Liver (tissue), 10 donors: Measurements from ENCODE around the gene RASL12. TPM values are rescaled to one million over a fixed set of nuclear protein-coding genes. Genes with fewer than 3 reads are reported as not detected.

ENCODE experiments used
- DNase-seq: peaks from one replicate; pipeline ENCODE4 v3.0.0-alpha.2; 2017; ENCODE audit warnings: low spot score
- H3K27ac ChIP-seq, 2 donors: one replicate each; pipeline ENCODE4 v1.7.0; 2013; ENCODE audit warnings: inconsistent platforms in 2 of 2, low read length in 2 of 2, control low read depth in 1 of 2, low read depth in 1 of 2, mild to moderate bottlenecking in 1 of 2
- H3K27me3 ChIP-seq, 4 donors: one replicate each; pipeline versions ENCODE4 v1.6.1 to v1.7.0; 2013; ENCODE audit warnings: low read length in 3 of 4, inconsistent platforms in 1 of 4, mild to moderate bottlenecking in 1 of 4, moderate library complexity in 1 of 4; ENCODE audit not compliant: control insufficient read depth in 4 of 4, insufficient read depth in 4 of 4
- H3K36me3 ChIP-seq, 4 donors: one replicate each; pipeline versions ENCODE4 v1.6.1 to v1.7.0; 2013; ENCODE audit warnings: low read length in 3 of 4, mild to moderate bottlenecking in 3 of 4, low read depth in 1 of 4, moderate library complexity in 1 of 4; ENCODE audit not compliant: control insufficient read depth in 4 of 4, insufficient read depth in 3 of 4
- H3K4me1 ChIP-seq, 4 donors: one replicate each; pipeline versions ENCODE4 v1.6.1 to v1.7.0; 2013; ENCODE audit warnings: low read length in 3 of 4, mild to moderate bottlenecking in 3 of 4, moderate library complexity in 1 of 4; ENCODE audit not compliant: control insufficient read depth in 4 of 4, insufficient read depth in 4 of 4
- H3K4me3 ChIP-seq, 3 donors: one replicate each; pipeline versions ENCODE4 v1.6.1 to v1.7.0; 2013; ENCODE audit warnings: low read length in 3 of 3, control low read depth in 1 of 3, low read depth in 1 of 3, mild to moderate bottlenecking in 1 of 3
- H3K9ac ChIP-seq, 2 donors: one replicate each; pipeline ENCODE4 v1.7.0; 2013; ENCODE audit warnings: low read length in 2 of 2, mild to moderate bottlenecking in 2 of 2, moderate library complexity in 2 of 2, control low read depth in 1 of 2, low read depth in 1 of 2
- H3K9me3 ChIP-seq, 4 donors: one replicate each; pipeline versions ENCODE4 v1.6.1 to v1.7.0; 2013; ENCODE audit warnings: low read length in 3 of 4; ENCODE audit not compliant: control insufficient read depth in 4 of 4
- ATF3 ChIP-seq: IDR thresholded peaks from 2 replicates; pipeline ENCODE4 v1.6.1; 2016; ENCODE audit warnings: antibody characterized with exemption
- CTCF ChIP-seq: fragments of 150-350 bp; IDR thresholded peaks from 2 replicates; pipeline ENCODE4 v1.5.1; 2017; ENCODE audit warnings: improper control_type of control experiment, low read depth, low read length; ENCODE audit not compliant: missing input control
- FOXA2 ChIP-seq: IDR thresholded peaks from 2 replicates; pipeline ENCODE4 v1.6.1; 2016; ENCODE audit warnings: antibody characterized with exemption
- HNF4A ChIP-seq, 2 donors: conservative IDR thresholded peaks; 2 replicates each; pipeline ENCODE4 v1.6.1; 2016; ENCODE audit warnings: antibody characterized with exemption in 2 of 2, mild to moderate bottlenecking in 2 of 2
- HNF4G ChIP-seq: IDR thresholded peaks from 2 replicates; pipeline ENCODE4 v1.6.1; 2016; ENCODE audit warnings: antibody characterized with exemption
- NR2F2 ChIP-seq: IDR thresholded peaks from 2 replicates; pipeline ENCODE4 v1.6.1; 2016; ENCODE audit warnings: antibody characterized with exemption
- RXRA ChIP-seq, 2 donors: IDR thresholded peaks; 2 replicates each; pipeline ENCODE4 v1.6.1; 2017 to 2018; ENCODE audit warnings: antibody characterized with exemption in 2 of 2, mild to moderate bottlenecking in 1 of 2
- ZBTB33 ChIP-seq: IDR thresholded peaks from 2 replicates; pipeline ENCODE4 v1.6.1; 2016; ENCODE audit warnings: antibody characterized with exemption
- WGBS: extraction: QIAGEN DNeasy Blood & Tissue Kit; methylation state at CpG from one replicate; pipeline ENCODE4 v1.1.7; 2013; 5-methylcytosine and 5-hydroxymethylcytosine counted together
- polyA plus RNA-seq, 2 donors: library from polyadenylated mRNA; stranded (reverse) in 1 of 2; unstranded in 1 of 2; fragments of 200-250 nt in 1 of 2; fragments of >200 nt in 1 of 2; fragmentation: Nextera tagmentation in 1 of 2; extraction: Ambion mirVana in 1 of 2; gene quantifications; one replicate each; pipeline versions ENCODE4 v1.2.1 to v1.2.3, GENCODE V29; 2013 to 2015
- small RNA-seq: library from RNA; depleted of rRNA; stranded (forward); fragments of <200 nt; gene quantifications from one replicate; pipeline ENCODE3, GENCODE V24; 2014
- total RNA-seq, 2 donors: library from RNA; depleted of rRNA; stranded (reverse); fragments of >200 nt; gene quantifications; one replicate each; pipeline ENCODE4 v1.2.3, GENCODE V29; 2014
- TF ChIP-seq, protein P1 (sequence below): IDR thresholded peaks from 2 replicates; pipeline ENCODE4 v1.6.1; 2016; ENCODE audit warnings: antibody characterized with exemption
- donor health status: healthy.
- donor health status: healthy.
- donor health status: healthy.
- donor health status: healthy.
- donor health status: healthy.

RASL12 gene
- total and polyA plus RNA-seq, 4 donors, result 0.50 to 0.92 (median 0.63) TPM

DNA sequence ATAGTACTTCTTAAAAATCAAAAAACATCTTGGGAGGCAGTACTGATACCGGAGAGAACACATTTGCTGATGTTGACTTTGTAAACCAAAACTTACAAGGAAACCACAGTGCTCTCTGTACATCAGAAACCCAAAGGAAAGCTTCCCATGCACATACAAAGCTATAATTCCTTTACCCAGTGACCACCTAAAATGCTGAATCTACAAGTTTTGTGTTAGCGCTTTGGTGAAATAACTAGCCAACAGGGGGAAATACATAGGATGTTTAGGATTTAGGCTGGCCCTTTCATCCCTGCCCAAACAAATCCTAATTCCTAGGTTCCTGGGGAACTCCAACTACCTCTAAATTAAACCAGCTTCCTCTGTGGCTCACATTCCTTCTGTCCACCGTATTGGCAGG, 62.8 kb downstream of the RASL12 start:
- Histone ChIP-seq H3K4me3 (no peak overlapping the region), H3K27ac (no peak overlapping the region), H3K4me1 (no peaks in the 10 kb centered on the region), H3K9me3 (no peaks in the 10 kb centered on the region), H3K9ac (no peak overlapping the region), H3K27me3 (no peaks in the 10 kb centered on the region), H3K36me3 (peaks cover 2 to 17% (median 7%) of the 10 kb centered on the region in 4 donors)
- TF ChIP-seq ZBTB33 (no peak), CTCF (no peak), NR2F2 (no peak), HNF4A (conservative IDR thresholded peaks at IDR 0.05) (no peak), RXRA (IDR thresholded peaks at IDR 0.05) (no peak), ATF3 (no peak), FOXA2 (no peak), HNF4G (no peak)
- TF ChIP-seq, protein P1, sequence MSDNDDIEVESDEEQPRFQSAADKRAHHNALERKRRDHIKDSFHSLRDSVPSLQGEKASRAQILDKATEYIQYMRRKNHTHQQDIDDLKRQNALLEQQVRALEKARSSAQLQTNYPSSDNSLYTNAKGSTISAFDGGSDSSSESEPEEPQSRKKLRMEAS, result no peak
- DNase-seq, result no peak
- 94% methylated on average over 3 of the region's 3 CpGs for WGBS

Small RNA genes within 50 kb of the gene (small RNA-seq; reads per million reads assigned to genes)
- gene AC013553.1, result not detected

Other genes starting within 250 kb of the RASL12 start
- 1 to 10 TPM in 1 of 2 donors, under 1 TPM in 1; 0.42 to 7.3 TPM for gene PIF1, start 242.3 kb downstream of the RASL12 start, total RNA-seq
- under 1 TPM; 0.61 to 0.67 TPM for gene PIF1, start 242.3 kb downstream of the RASL12 start, polyA plus RNA-seq
- 10 to 100 TPM; 10.2 to 11.3 TPM for gene PLEKHO2, start 226.1 kb downstream of the RASL12 start, total RNA-seq
- gene PLEKHO2, start 226.1 kb downstream of the RASL12 start, polyA plus RNA-seq, result 1 to 10 TPM; 2.0 to 6.9 TPM
- gene ANKDD1A, start 156.1 kb downstream of the RASL12 start, total RNA-seq, result 1 to 10 TPM in 1 of 2 donors, under 1 TPM in 1; 0.65 to 1.0 TPM
- under 1 TPM; 0.32 to 0.53 TPM for gene ANKDD1A, start 156.1 kb downstream of the RASL12 start, polyA plus RNA-seq
- 10 to 100 TPM; 27.4 to 43.2 TPM for gene SPG21, start 78.1 kb downstream of the RASL12 start, total RNA-seq
- gene SPG21, start 78.1 kb downstream of the RASL12 start, polyA plus RNA-seq, result 10 to 100 TPM; 39.2 to 50.7 TPM
- gene MTFMT, start 38.4 kb downstream of the RASL12 start, total RNA-seq, result 10 to 100 TPM in 1 of 2 donors, 1 to 10 TPM in 1; 6.8 to 14.7 TPM
- gene MTFMT, start 38.4 kb downstream of the RASL12 start, polyA plus RNA-seq, result 1 to 10 TPM; 8.1 to 8.7 TPM
- 1 to 10 TPM in 1 of 2 donors, under 1 TPM in 1; 0.25 to 2.1 TPM for gene SLC51B, start 22.6 kb downstream of the RASL12 start, total RNA-seq
- 1 to 10 TPM in 1 of 2 donors, under 1 TPM in 1; 0.33 to 1.9 TPM for gene SLC51B, start 22.6 kb downstream of the RASL12 start, polyA plus RNA-seq
- not detected for gene KBTBD13, start 8.8 kb upstream of the RASL12 start, total RNA-seq
- not detected for gene KBTBD13, start 8.8 kb upstream of the RASL12 start, polyA plus RNA-seq
- gene UBAP1L, start 47.2 kb upstream of the RASL12 start, total RNA-seq, result 1 to 10 TPM in 1 of 2 donors, under 1 TPM in 1; 0.79 to 6.9 TPM
- gene UBAP1L, start 47.2 kb upstream of the RASL12 start, polyA plus RNA-seq, result 1 to 10 TPM in 1 of 2 donors, under 1 TPM in 1; 0.57 to 1.0 TPM
- gene PDCD7, start 65.8 kb upstream of the RASL12 start, total RNA-seq, result 1 to 10 TPM; 8.5 to 9.5 TPM
- 1 to 10 TPM; 3.0 to 4.9 TPM for gene PDCD7, start 65.8 kb upstream of the RASL12 start, polyA plus RNA-seq
- 10 to 100 TPM; 39.0 to 79.4 TPM for gene CLPX, start 117.4 kb upstream of the RASL12 start, total RNA-seq
- 10 to 100 TPM; 24.8 to 43.1 TPM for gene CLPX, start 117.4 kb upstream of the RASL12 start, polyA plus RNA-seq
- gene CILP, start 143.5 kb upstream of the RASL12 start, total RNA-seq, result 1 to 10 TPM in 1 of 2 donors, under 1 TPM in 1; 0.28 to 2.6 TPM
- under 1 TPM; 0.36 to 0.52 TPM for gene CILP, start 143.5 kb upstream of the RASL12 start, polyA plus RNA-seq
- gene PARP16, start 218.9 kb upstream of the RASL12 start, total RNA-seq, result 1 to 10 TPM; 4.0 to 5.5 TPM
- gene PARP16, start 218.9 kb upstream of the RASL12 start, polyA plus RNA-seq, result 1 to 10 TPM; 5.9 to 6.9 TPM
- not detected for gene RNU5A-1, start 228.1 kb upstream of the RASL12 start, total RNA-seq
- gene RNU5A-1, start 228.1 kb upstream of the RASL12 start, polyA plus RNA-seq, result not detected
- gene RNU5B-1, start 236.7 kb upstream of the RASL12 start, total RNA-seq, result not detected
- not detected for gene RNU5B-1, start 236.7 kb upstream of the RASL12 start, polyA plus RNA-seq